Endothelial cell of umbilical vein (primary cell): ENCODE data around the gene PPP4R4.

Source experiments
- CTCF ChIP-seq, 2 donors: IDR thresholded peaks; 1 replicate in 1 of 2; 2 replicates in 1 of 2; pipeline ENCODE4 v1.5.1; 2011; ENCODE audit warnings: low read length in 2 of 2, mild to moderate bottlenecking in 2 of 2, moderate library complexity in 2 of 2, control low read depth in 1 of 2, inconsistent platforms in 1 of 2, low read depth in 1 of 2; ENCODE audit not compliant: insufficient read depth in 1 of 2; ENCODE audit errors: extremely low read depth in 1 of 2
- EZH2 ChIP-seq: IDR thresholded peaks from 2 replicates; pipeline ENCODE4 v1.6.1; 2012; ENCODE audit warnings: borderline replicate concordance, low read depth, mild to moderate bottlenecking, moderate library complexity, low read length, inconsistent platforms; ENCODE audit not compliant: severe bottlenecking
- JUN ChIP-seq: IDR thresholded peaks from 2 replicates; pipeline ENCODE4 v1.6.1; 2011; ENCODE audit warnings: borderline replicate concordance, low read depth; ENCODE audit not compliant: insufficient read length, insufficient read depth
- MAX ChIP-seq: IDR thresholded peaks from 2 replicates; pipeline ENCODE4 v1.6.1; 2011; ENCODE audit not compliant: insufficient read depth, insufficient read length
- POLR2AphosphoS5 ChIP-seq: IDR thresholded peaks from 2 replicates; pipeline ENCODE4 v1.6.1; 2012; ENCODE audit warnings: low read depth, mild to moderate bottlenecking, control low read depth, low read length, moderate library complexity; ENCODE audit not compliant: insufficient read depth

- TF ChIP-seq CTCF (IDR thresholded peaks at IDR 0.05; ENCODE audit: extremely low read depth in 1 of 2, insufficient read depth in 1 of 2, low read depth in 1 of 2, low read length in 2 of 2) (no peak), MAX (no peak), EZH2 (no peak), JUN (no peak), POLR2AphosphoS5 (no peak)
These were observed 38.6 kb upstream of the PPP4R4 start for GRCh38 chr14:94135476-94135875.
